ENCODE results near the gene ARHGDIG.

The ARHGDIG gene

DNA sequence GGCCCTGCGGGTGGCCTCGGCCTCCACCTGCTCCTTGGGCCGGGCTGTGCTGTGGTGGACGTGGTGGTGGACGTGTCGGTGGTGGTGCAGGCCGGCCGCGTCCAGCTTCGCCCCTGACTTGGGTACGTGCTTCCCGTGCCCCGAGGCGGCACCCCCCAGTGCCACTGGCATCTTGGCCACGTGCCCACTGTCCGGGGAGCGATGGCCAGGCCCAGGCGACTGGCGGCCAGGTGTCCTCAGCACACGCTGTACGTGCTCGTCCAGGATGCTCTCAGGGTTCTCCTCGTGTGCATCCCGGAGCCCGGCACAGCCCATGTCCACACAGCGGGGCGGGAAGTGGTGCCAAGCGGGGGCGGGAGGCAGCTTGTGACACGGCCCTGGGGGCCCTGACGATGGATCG lies 17.4 kb downstream of the ARHGDIG start:
- no peak for DNase-seq (ENCODE audit: low read depth)

- no peak for DNase-seq (ENCODE audit: low read depth)
Observed at GRCh38 chr16:301235-301634, 20.8 kb downstream of the ARHGDIG start.

DNA sequence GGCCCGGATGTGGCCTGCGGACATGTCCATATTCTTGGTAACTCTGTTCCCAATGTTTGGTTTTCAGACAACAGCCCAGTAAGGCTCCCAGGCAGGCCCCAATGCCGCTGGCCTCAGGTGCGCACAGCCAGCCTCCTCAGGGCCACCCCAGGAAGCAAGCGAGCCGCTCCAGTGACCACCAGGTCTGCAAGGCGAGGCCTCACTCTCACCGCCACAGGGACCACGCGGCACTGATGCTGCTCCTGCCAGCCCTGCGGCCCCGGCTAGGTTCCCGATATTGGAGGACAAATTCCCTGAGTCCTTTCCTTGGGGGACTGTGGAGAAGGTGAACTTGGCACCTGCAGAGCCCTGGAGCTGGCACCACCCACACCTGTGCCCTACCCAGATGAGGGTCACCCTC lies 21.6 kb downstream of the ARHGDIG start:
- DNase-seq (ENCODE audit: low read depth) = no peak

GRCh38 chr16:303760-304505 lies 23.5 kb downstream of the ARHGDIG start:
- DNase-seq (ENCODE audit: low read depth) = no peak

- DNase-seq (ENCODE audit: low read depth) = no peak
Observed at GRCh38 chr16:305916-306626, 25.7 kb downstream of the ARHGDIG start.

- no peak for DNase-seq (ENCODE audit: low read depth)
Observed at GRCh38 chr16:306911-307370, 26.6 kb downstream of the ARHGDIG start.

DNA sequence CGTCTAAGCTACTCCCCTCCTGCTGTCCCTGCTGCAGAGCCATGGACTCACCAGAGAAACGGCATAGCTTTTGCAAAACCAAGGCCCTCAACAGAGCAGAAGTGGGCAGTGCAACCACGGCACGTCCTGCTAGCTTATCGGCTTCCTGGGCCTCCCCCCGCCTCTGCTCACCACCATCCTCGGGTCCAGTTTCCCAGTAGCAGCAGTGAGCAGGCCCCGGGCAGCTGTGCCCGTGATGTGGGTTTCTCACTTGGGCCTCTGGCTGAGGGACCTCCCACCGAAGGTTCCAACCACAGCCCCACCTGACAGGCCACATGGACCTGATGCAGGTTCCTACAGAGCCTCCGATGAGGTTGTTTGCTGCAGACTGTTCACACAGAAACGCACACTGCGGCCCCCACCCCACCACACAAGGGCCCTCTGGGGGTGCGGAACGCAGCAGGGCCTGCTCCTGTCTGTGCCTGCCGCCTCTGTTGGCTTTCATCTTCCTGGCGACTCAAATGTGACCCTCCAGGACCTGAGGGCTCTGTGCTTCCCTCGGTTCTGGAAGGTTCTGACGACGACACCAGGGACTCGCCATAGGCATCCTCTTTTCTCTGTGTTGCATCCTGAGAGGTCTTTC lies 27.4 kb downstream of the ARHGDIG start:
- no peak for DNase-seq (ENCODE audit: low read depth)

GRCh38 chr16:309476-309875 lies 29.1 kb downstream of the ARHGDIG start:
- no peak for DNase-seq (ENCODE audit: low read depth)

- DNase-seq (ENCODE audit: low read depth) = no peak
Observed at GRCh38 chr16:311725-312124, 31.3 kb downstream of the ARHGDIG start.

GRCh38 chr16:314351-314750 lies 34.0 kb downstream of the ARHGDIG start:
- no peak for DNase-seq (ENCODE audit: low read depth)

DNA sequence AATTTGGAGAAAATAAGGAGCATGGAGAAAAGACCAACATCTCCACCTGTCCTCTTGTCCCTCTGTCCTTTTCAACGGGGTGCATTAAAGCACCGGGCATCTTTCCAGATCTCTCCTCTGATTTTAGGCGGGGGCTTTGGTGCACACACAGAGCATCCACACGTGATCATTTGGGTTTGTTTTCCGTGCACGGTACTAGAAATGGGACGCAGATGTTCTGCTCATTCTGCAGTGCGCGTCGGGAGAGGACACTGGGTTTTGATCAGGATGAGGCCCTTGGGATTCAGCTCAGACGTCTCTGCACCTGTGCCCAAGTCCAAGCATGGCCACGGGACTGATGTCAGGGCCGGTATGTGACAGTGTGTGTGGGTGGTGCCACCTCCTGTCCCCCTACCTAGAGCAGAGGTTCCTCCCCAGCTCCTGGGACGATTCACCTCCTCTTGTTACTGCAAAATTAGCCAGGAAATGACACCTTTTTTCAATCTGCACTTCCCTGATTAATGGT lies 34.5 kb downstream of the ARHGDIG start:
- no peak for DNase-seq (ENCODE audit: low read depth)

DNA sequence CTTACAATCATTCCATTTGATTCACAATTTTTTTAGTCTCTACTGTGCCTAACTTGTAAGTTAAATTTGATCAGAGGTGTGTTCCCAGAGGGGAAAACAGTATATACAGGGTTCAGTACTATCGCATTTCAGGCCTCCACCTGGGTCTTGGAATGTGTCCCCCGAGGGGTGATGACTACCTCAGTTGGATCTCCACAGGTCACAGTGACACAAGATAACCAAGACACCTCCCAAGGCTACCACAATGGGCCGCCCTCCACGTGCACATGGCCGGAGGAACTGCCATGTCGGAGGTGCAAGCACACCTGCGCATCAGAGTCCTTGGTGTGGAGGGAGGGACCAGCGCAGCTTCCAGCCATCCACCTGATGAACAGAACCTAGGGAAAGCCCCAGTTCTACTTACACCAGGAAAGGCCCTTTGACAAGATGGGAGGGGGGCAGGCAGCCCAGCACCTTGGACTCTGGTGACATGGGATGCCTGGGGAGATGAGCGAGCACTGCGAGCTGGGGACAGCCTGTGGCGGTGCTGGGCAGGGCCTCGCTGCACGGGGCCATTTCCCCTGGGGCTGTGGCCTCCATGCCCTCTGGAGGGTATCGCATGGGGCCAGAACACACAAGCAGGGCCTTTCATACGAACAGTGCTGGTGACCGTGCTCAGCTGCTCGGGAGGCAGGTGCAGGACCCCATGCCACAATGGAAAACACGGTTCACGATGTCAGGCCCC lies 36.5 kb downstream of the ARHGDIG start:
- DNase-seq (ENCODE audit: low read depth) = no peak

- no peak for DNase-seq (ENCODE audit: low read depth)
Observed at GRCh38 chr16:317583-317982, 37.2 kb downstream of the ARHGDIG start.

DNA sequence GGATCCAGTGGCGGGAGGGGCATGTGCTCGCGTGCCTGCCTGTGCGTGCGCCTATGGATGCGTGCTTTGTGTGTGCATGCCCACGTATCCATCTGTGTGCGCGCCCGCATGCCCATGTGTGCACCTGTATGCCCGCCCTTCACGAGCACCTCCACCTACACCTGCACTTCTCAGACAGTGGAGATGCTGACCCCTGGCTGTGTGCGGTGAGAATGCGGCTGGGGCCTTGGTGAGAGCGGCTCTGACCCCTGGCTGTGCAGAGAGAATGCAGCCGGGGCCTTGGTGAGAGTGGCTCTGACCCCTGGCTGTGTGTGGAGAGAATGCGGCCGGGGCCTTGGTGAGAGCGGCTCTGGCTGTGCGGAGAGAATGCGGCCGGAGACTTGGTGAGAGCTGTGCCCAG lies 38.2 kb downstream of the ARHGDIG start:
- no peak for DNase-seq (ENCODE audit: low read depth)

- DNase-seq (ENCODE audit: low read depth) = no peak
Observed at GRCh38 chr16:320206-320605, 39.8 kb downstream of the ARHGDIG start.

DNA sequence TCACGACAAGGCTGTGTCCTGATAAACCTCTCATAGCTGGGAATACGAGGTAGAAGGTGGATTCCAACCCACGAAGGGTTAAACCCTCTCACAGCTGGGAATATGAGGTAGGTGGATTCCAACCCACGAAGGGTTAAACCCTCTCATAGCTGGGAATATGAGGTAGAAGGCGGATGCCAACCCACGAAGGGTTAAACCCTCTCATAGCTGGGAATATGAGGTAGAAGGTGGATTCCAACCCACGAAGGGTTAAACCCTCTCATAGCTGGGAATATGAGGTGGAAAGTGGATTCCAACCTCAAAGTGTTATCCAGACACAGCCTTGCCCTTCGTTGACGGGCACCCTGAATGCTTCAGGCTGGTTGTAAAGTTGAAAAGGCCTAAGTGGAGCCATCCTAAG lies 41.1 kb downstream of the ARHGDIG start:
- no peak for DNase-seq (ENCODE audit: low read depth)

DNA sequence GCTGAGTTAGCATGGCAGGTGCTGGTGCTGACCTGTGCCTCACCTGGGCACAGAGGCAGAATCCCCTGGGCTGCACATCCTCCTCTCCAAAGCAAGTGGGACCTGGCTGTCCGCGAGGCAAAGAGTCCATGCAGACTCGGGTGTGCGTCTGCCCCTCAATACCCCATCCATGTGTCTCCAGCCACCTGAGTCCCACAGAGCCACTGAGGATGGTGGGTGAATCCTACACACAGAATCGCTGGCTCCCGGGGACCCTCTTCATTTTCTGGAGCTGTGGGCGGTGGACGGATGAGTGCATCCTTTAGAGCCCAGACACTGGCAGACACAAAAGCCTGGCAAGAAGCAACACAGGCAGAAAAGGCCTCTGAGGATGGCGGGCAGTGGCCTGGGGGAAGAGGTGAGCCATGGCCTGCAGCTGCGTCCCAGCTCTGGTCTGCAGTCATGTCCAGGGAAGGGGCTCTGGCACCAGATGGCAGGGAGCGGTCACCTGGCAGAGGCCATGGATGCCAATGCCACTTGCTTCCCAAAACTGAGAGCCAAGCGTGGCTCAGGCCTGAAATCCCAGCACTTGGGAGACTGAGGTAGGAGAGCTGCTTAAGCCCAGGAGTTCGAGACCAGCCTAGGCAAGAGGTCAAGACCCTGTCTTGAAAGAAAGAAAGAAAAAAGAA lies 42.2 kb downstream of the ARHGDIG start:
- DNase-seq (ENCODE audit: low read depth) = no peak

GRCh38 chr16:324201-324450 lies 43.7 kb downstream of the ARHGDIG start:
- no peak for DNase-seq (ENCODE audit: low read depth)

GRCh38 chr16:324451-325334 lies 44.3 kb downstream of the ARHGDIG start:
- peak; percentile 19 for DNase-seq (ENCODE audit: low read depth)

DNA sequence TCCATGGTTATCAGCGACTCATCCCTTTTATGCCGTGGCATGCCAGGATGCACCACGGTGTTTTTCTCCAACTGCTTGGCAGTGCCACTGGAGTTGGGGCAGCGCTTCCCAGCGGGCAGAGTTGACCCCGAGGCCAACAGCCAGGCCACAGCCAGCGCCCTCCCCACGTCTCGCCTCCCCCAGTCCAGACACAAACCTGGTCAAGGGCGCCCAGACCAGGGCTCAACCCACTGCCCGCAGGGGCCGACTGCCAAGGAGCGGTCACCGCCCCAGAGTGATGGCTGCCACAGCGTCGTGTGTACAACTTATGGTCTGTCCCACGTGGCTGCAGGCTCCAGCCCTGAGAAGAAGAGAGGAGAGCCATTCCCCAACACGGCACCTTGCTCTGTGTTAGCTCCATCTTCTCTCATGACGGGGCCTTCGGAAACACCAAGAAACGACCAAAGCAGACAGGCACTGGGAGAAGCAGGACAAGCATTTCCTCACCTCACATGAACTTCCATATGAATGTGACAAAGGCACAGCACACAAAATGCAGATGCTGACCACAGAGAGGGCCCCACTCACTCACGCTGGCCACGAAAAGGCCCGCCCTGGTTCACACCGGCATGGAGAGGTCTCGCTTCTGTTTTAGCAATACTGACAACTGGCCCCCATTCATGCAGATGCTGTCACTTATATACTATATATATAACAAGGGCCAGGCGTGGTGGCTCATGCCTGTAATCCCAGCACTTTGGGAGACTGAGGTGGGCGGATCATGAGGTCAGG lies 45.2 kb downstream of the ARHGDIG start:
- no peak for DNase-seq (ENCODE audit: low read depth)

Data from amniotic epithelial cell (primary cell).